GM18511 (cell line): ENCODE results near the gene TELO2.

Experiments
- ATAC-seq: cut with Tn5 transposase; IDR thresholded peaks from one replicate; pipeline ENCODE4 v1.9.1; 2021; ENCODE audit warnings: mild to moderate bottlenecking, moderate library complexity; ENCODE audit not compliant: unreplicated experiment

Gene TELO2

DNA sequence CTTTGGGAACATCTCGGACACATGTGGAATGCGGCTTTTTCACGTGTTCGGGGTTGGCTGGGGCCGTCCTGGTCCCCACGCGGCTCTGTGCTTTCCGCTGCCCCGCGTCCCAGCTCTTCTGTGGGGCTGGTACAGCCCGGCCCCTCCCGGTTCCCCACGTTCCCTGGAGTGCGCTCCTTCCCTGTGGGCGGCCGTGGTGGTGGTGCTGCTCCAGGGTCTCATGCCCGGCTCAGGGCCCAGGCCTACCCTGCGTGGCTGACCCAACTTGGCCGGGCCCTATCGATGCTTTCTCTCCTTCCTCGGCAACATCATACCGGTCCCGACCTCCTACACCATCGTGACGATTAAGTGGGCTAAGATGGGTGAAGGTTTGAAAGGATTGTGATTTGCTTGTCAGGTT, 3.3 kb downstream of the TELO2 start:
- ATAC-seq: no peak

- no peak for ATAC-seq
Observed at GRCh38 chr16:1497014-1497598, 3.9 kb downstream of the TELO2 start.

DNA sequence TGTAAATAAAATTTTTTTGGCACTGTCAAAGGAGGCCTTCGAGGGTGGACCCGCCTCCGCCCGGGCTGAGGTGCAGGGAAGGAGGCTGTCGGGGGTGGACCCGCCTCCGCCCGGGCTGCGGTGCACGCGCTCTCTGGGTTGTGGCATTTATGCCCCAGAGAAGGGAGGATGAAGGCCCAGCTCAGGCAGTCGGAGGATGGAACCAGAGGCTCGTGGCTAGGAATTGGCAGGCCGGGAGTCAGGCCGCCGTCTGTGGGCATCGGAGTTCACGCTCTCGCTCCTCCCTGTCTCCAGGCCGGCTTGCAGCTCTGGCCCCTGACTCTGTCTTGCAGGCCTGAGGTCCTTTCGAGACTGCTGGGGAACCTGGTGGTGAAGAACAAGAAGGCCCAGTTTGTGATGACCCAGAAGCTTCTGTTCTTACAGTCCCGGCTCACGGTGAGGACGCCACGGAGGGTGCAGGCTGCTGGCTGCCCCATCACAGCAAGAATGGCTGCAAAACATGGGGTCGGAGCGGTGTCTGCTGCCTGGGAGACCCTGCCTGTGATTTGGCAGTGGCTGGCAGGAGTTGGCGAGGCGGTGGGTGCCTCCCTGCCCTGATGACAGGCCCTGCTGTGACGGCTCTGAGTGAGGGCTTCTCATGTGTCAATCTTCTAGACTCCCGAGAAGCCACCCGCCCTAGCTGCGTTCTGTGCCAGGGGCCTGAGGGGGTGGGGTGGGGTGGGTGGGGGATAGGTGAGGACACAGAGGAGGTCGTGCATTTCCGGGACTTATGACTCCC, 5.9 kb downstream of the TELO2 start:
- no peak for ATAC-seq

DNA sequence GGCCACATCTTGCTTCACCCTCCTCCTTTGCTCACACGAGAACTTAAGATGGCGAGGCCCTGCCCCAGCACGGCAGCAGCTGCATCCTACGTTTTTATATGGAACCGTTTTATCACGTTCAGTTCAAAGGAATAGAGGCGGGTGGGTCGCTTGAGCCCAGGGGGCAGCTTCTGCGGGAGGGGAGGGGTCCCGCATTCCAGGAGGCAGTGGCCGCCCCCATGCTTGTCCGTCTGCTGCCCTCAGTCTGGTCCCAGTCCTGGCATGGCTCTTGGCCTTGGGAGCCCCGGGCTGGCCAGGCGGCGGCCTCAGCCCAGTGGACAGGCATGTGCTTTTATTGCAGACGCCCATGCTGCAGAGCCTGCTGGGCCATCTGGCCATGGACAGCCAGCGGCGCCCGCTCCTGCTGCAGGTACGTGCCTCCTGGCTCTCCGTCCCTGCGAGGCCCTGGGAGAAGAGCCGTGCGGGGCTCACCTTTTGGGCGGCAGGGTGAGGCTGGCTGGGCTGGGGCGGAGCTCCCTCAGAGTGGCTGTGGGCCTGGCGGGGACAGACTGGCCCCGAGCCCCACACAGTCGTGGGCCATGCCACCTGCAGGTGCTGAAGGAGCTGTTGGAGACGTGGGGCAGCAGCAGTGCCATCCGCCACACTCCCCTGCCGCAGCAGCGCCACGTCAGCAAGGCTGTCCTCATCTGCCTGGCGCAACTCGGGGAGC, 6.8 kb downstream of the TELO2 start:
- ATAC-seq: no peak

DNA sequence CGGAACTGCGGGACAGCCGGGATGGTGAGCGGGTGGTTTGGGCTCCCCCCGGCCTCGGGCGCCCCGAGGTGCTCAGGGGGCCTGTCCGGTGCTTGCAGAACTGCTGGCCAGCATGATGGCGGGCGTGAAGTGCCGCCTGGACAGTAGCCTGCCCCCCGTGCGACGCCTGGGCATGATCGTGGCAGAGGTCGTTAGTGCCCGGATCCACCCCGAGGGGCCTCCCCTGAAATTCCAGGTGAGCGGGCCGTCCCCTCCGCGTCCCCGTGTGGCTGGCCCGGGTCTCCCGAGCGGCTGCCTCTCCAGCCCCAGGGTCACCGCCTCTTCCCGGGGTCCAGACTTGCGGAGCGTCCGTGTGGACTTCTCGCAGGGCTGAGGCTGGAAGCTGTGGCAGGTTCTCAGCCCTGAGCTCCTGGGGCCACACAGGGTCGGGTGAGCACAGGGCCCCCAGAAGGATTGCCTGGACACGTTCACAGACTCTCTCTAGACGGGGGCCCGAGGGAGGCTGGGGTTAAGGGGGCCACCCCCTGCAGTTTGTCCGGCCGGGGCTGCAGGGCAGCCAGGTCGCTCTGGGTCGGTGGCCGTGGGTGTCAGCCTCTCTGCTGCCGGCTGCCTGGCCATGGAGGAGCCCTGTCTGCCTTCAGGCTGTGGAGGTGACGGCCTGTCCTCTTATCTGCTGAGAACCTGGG, 7.4 kb downstream of the TELO2 start:
- no peak for ATAC-seq

DNA sequence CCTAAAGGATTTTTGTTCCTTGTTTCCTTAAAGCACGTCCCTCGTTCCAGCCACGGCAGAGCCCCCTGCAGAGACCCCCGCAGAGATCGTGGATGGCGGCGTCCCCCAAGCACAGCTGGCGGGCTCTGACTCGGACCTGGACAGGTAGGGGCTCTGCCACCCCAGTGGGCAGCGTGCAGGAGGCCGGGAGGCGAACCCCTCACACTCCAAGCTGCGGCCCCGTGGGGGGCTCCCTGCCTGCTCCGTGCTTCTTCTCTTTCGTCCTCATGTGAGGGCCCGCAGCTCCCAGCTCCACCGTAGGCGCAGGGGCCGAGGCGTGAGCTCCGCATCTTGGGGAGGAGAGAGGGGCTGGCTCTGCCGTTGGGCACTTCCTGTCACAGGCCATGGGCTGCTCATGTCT, 8.5 kb downstream of the TELO2 start:
- ATAC-seq: no peak

DNA sequence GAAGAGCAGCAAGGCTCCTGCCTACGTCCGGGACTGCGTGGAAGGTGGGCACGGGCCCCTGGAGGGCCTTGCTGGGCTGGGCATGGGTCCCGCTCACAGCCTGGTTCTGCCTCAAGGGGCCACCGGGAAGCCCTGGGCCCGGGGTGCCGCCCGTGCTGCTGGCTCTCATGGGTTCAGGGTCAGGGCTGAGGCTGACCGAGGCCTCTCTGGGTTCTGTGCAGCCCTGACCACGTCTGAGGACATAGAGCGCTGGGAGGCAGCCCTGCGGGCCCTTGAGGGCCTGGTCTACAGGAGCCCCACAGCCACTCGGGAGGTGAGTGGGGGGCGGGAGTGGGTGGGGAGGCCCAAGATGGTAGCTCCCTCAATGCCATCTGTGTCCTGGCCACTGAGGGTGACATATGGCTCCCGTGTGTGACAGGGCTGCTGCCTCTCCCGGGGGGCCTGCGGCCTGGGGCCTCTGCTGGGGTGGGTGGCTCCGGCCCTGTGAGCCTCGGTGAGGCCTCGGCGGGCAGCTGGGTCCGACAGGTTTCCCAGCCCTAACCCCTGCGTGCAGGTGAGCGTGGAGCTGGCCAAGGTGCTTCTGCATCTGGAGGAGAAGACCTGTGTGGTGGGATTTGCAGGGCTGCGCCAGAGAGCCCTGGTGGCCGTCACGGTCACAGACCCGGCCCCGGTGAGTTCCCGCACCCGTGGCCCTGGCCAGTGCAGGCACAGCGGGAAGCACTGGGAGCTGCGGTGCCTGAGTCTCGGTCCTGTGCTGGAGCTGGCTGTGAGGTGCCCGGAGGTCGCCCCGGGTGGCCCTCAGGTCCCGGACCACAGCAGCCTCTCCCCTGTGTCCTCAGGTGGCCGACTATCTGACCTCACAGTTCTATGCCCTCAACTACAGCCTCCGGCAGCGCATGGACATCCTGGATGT, 9.2 kb downstream of the TELO2 start:
- ATAC-seq: no peak

DNA sequence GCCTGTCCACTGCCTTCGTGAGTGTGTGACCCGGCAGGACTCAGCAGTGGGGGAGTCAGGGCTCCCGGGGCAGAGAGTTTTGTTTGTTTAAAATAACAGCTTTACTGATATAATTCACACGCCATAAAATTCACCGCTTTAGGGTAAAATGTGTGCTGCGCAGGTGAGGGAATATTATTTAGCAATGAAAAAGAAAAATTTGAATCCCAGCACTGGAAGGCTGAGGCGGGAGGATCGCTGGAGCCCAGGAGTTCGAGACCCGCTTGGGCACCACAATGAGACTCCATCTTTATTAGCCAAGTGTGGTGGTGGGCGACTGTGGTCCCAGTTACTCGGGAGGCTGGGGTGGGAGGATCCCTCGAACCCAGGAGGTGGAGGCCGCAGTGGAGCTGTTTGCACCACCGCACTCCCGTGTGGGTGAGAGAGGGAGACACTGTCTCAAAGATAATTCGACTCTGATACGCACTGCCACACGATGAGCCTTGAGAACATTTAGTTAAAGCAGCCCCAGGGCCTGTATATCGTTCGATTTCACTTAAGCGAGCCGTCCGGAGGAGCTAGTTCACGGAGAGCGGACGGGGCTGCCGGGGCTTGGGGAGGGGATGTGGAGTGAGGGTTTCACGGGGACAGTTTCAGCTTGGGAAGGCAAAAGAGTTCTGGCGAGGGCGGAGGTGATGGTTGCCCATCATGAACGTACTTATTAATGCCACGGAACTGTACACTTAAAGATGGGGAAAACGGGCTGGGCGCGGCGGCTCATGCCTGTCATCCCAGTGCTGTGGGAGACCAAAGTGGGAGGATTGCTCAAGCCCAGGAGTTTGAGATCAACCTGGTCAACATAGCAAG, 10.2 kb downstream of the TELO2 start:
- no peak for ATAC-seq

GRCh38 chr16:1505073-1505844, 12.1 kb downstream of the TELO2 start:
- ATAC-seq: no peak

- no peak for ATAC-seq
Observed at GRCh38 chr16:1505912-1506311, 12.8 kb downstream of the TELO2 start.

DNA sequence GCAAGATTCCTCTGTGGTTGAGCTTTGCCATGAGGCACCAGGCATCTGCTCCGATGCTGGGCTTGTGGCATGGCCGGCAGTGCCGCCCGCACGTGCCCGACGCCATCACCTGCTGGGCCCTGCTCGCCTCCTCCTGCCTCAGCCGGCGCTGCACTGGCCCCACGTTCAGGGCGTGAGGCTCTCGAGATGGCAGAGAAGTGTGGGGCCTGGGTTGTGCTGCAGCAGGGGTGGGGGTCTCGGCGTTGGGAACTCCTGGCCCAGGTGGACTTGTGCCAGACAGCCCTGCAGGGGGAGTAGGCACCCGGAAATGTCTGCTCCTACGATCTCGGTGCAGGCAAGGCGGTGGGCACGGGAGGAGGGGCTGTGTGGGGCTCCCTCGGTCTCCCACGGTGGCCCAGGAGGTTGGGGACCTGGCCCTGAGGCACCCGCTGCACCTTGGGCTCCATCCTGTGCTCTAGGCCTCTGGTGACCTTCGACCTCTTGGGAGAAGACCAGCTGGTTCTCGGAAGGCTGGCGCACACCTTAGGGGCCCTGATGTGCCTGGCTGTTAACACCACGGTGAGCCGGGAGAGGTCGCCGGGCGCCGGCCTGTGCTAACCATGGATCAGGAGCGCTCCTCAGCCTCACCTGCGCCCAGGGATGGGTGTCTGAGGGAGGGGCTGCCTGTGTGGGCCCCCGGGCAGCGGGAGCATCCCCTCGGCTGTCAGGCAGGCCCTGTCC, 13.5 kb downstream of the TELO2 start:
- no peak for ATAC-seq

DNA sequence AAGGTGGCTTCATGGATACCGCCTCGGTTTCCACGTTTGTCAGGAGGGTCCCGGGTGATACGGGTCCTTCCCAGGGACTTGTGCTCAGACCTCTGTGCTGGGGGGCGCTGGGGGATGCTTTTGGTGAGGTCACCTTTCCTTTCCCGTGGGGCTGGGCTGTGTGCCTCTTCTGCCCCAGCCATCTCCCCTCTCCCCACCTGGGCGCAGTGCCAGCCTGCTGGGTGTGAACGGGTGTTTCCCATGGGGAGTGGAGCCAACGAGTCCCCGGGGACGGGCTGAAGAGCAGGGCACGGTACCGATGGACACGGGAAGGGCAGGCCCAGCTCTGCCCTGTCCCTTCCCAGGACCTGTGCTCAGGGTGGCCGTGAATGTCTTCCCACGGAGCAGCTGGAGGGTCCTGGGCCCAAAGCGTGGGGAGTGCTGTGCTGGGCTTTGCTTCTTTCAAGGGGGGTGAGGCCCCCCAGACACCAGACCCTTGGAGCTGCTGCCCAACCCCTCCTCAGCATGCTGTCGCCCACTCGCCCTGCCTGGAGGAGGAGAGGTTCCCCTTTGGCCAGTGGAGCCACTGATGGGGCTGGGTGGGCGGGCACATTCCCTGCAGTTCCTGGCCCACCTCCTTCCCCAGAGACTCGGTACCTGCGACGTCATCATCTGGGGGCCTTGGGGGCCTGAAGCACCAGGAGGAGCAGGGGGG, 15.5 kb downstream of the TELO2 start:
- no peak for ATAC-seq

DNA sequence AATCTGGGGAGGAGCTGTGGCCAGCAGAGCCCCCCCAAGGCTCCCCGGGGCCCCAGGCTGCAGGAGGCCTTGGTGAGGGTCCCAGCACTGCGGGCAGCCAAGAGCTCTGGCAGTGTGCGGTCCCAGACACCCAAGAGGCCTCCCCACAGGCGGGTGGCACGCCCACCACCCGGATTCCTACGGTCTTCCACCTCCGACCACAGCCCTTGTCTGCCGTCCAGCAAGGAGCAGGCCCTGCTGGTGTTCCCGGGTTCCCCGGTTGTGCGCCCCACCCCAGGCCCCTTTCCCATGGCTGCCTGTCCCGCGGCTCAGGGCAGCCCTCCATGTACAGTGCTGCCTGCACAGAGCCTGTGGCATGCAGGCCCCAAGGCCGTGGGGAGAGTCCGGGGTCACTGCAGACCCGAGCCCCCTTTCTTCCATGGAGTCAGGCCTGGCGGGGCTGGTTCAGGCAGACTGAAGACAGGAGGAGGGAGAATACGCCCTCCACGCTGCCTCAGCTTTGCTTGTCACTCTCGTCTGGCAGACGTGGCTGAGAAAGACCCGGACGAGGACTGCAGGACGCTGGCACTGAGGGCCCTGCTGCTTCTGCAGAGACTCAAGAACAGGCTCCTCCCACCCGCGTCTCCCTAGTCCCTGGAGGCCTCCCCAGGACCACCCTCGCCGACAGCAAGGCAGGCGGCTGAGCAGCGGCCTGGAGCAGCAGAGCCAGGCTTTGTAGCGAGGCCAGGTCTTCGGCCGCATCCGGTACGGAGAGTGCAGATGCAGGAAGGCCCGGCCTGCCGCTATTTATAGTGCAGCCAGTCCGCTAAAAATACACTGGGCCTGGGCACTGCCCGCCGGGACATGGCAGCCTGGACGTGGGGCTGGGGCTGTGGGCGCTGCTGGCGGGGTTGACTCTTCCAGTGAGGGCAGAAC, 16.4 kb downstream of the TELO2 start:
- no peak for ATAC-seq

- no peak for ATAC-seq
Observed at GRCh38 chr16:1510272-1510671, 17.1 kb downstream of the TELO2 start.

- no peak for ATAC-seq
Observed at GRCh38 chr16:1510941-1511351, 17.8 kb downstream of the TELO2 start.
